T47D (cell line): ENCODE results near the gene TRPM5.

Experiments
- DNase-seq, 2 experiments: peaks; one replicate each; pipeline versions ENCODE4 v3.0.0 to v3.0.0-alpha.2; 2011 to 2012; ENCODE audit warnings: low read depth in 1 of 2, low spot score in 1 of 2
- JUND ChIP-seq: IDR thresholded peaks from 2 replicates; pipeline ENCODE4 v1.6.1; 2012; ENCODE audit warnings: low read depth
- in situ Hi-C: cut with HindIII; loops from 2 replicates; pipeline ENCODE4 v1.10.0; 2016; ENCODE audit warnings: low sequenced_read_pairs, low pct_unique_long_range_greater_than_20kb

The TRPM5 gene

DNA sequence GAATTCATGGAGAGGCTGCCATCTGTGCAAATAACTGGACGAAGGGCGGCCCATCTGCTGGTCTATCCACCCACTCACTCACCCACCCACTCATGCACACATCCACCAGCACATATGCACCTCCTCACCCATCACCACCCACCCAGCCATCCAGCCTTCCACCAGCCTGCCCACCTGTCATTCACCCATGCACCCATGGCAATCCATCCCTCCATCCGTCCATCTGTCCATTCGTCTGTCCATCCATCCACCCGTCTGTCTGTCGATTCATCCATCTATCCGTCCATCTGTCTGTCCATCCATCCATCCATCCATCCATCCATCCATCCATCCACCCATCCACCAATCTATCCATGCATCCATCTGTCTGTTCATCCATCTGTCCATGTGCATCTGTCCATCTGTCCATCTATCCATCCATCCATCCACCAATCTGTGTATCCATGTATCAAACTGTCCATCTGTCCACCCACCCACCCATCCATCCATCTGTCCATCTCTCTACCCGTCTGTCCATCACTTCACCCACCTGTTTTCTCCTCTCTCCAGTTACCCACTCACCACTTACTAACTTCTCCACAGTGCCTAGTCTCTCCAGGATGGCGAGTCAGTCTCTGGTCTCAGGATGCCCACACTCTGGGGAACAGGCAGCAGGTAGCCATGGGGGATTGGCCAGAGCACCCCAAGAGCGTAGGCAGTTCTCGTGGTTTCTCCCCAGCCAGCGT is 8.9 kb downstream of the TRPM5 start:
- no peak for TF ChIP-seq JUND
- DNase-seq: no peak
- in situ Hi-C loops: no loop called here

- TF ChIP-seq JUND: no peak
- in situ Hi-C loops: no loop called here
Measured at GRCh38 chr11:2434506-2435255, 9.6 kb downstream of the TRPM5 start.

DNA sequence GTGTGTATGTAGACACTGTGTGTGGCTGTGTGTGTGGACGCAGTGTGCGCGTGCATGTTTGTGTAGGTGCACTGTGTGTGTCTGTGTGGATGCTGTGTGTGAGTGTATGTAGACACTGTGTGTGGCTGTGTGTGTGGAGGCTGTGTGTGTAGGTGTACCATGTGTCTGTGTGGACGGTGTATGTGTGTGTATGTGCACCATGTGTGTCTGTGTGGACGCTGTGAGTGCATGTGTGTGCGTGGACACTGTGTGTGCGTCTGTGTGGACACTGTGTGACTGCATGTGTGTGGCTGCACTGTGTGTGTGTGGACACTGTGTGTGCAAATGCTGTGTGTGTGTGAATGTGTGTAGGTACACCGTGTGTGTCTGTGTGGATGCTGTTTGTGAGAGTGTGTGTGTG is 10.3 kb downstream of the TRPM5 start:
- in situ Hi-C loops: no loop called here
- TF ChIP-seq JUND: no peak
- no peak for DNase-seq

More at GRCh38 chr11:2434506-2435255, 9.6 kb downstream of the TRPM5 start:
- no peak for DNase-seq

DNA sequence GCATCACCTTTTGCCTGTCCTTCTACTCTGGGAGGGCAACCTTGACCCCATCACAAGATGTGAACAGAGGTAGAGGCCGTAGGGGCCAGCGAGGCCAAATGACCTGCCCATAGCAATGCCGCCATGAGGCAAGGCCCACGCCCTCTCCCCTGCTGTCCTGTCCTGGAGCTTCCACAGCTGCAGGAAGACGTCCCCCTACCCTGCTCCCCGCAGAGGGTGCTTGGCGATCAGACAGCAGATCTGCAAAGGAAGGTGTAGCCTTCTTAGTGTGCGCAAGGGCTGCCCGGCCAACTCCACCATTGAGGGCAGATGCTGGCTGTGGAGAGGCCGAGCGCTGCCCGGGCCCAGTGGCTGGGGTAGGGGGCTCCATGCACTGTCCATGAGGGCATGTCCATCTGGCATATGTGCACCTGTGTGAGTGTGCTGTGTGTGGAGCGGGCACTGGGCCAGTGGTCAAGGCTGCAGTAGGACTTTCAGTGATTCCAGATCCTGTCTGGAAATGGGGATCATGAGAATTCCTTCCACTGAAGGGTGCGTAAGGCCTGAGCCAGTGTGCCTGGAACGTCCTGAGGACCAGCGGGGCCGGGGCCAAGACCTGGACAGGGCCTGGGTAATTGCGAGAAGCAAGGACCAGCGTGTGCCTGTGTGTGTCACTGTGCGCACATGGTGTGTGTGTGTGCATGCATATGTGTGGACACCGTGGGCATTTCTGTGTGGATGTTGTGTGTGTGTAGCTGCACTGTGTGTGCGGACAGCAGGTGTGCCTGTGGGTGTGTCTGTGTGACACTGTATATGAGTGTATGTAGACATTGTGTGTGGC is 11.0 kb downstream of the TRPM5 start:
- in situ Hi-C loops: no loop called here
- TF ChIP-seq JUND: no peak

DNA sequence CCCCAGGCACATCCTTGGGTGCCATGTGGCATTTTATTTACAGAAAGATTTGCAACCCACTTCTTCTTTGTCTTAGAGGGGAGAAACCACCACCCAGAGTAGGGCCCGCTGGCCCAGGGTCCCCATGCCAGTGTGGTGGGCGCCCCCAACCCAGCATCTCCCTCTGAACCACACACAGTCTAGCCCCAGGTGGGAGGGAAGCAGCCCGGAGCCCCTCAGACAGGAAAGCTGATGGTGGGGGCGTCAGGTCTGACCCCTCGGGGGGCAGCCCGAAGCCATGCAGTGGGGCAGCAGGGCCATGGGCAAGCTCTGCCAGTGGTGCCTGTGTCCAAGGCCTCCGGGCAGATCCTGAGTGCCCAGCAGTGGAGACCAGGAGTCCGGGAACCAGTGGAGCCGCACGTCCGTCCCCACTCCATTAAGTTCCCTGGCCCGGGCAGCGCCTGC is 11.7 kb downstream of the TRPM5 start:
- DNase-seq: no peak
- TF ChIP-seq JUND: no peak
- in situ Hi-C loops: no loop called here

More for the DNA sequence above, 11.0 kb downstream of the TRPM5 start:
- DNase-seq: no peak

DNA sequence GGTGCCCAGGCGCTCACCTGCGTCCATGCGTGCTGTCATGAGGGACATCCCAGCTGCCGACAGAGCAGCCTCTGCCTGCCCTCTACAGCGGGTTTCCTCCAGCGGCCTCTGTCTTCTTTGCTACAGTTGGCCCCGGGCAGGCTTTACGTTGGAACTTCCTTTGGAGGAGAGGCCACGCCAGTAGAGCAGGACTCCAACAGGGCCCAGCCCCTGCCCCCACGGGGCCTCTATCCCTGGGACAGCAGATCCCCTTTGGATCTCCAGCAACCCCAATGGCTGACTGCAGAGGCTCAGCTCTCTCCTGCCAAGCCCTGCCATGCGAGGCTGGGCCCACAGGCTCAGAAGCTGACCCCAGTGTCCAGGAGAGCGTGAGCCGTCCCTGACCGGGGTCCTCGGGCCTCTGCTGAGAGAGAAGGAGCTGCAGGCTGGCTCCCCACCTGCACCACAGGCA is 12.1 kb downstream of the TRPM5 start:
- no peak for DNase-seq
- in situ Hi-C loops: no loop called here
- no peak for TF ChIP-seq JUND

DNA sequence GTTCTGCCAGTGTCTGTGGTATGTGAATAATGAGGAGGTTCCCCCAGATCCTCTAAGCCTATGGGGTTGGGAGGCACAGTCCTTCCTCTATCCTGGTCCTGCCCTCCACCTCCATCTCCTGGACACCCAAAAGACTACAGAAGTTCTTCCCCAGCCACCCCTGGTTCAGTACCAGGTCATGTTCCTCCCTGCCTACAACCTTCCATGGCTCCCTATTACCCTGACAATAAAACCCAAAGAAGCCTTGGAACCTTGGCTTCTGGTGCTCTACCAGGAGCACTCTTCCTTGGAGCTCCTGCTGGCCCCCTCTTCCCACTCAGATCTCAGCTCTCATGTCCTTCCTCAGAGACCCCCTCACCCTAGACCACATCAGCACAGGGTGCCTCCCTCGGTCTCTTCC is 12.9 kb downstream of the TRPM5 start:
- TF ChIP-seq JUND: no peak
- DNase-seq: no peak
- in situ Hi-C loops: no loop called here

- in situ Hi-C loops: no loop called here
- peak; percentile 67 to 70 for DNase-seq
- TF ChIP-seq JUND: no peak
Measured at GRCh38 chr11:2428322-2428795, 16.0 kb downstream of the TRPM5 start.

DNA sequence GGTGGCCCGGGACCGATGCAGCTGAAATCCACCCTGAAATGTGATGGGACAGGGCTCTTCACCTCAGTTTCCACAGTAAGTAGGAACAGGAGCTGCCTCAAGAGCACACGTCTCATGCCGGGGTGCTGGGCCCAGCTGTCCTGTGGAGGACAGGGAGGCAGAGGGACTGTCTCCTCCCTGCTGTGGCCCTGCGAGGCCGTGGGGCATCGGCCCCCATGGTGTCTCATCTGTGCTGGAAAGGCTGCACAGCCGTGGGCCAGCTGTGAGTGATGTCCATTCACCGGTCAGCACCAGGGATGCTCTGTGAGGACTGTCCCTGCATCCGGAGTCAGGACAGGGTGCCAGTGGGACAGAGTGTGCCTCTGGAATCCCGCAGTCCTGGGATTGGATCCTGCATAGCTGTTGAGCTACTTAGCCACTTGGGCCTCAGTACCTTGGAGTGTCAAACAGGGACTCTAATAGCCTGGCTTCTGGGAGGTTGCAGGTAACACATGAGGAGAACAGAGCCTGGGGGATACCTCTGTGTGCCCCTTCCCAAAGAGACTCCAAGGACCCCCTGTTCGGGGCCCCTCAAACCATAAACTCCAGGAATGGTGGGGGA is 16.5 kb downstream of the TRPM5 start:
- DNase-seq: no peak
- TF ChIP-seq JUND: no peak
- in situ Hi-C loops: no loop called here

DNA sequence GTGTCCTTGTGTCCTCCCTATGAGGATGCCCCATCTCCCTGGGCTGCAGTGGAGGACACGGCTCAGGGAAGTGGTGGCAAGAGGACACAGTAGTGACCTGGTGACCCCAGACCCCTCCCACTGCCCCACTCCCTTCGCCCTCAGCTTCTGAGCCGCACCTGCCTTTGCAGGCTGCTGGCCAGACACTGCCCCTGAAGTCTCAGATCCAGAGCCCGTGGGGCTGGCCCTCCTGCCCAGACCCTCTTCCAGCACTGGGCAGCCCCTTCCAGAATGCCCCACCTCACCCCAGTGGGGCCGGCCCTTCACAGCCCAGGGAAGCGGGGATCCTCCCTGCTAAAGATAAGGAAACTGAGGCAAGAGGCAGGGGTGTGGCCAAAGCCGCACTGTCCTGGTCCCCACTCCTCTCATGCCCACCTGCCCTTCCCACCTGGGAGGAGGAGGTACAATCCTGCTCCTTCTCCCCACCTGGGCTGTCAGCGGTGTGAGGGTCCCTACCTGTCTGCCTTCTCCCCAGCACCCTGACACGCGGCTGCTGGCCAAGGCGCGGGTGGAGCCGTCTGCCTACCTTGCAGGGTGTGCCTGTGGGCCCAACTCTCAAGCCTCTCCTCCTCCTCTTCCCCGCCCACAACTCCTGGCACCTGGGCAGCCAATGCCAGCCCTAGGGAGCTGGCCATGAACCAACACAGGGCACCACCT is 17.3 kb downstream of the TRPM5 start:
- no peak for TF ChIP-seq JUND
- DNase-seq: peak in 1 of 2 experiments; percentile 29
- in situ Hi-C loops: no loop called here

- DNase-seq: no peak
- in situ Hi-C loops: no loop called here
Measured at GRCh38 chr11:2426221-2426620, 18.1 kb downstream of the TRPM5 start.

More at GRCh38 chr11:2426221-2426620, 18.1 kb downstream of the TRPM5 start:
- TF ChIP-seq JUND: no peak
